ENCODE data around the gene PSMB10.

- TF ChIP-seq CTCF (conservative IDR thresholded peaks at IDR 0.05 in 1 of 2, IDR thresholded peaks at IDR 0.05 in 1 of 2; ENCODE audit: low read depth in 1 of 2, low read length in 2 of 2): no peak
- no peak for TF ChIP-seq EZH2 (IDR thresholded peaks at IDR 0.05; ENCODE audit: low read length, missing control alignments)
These were observed 393 bp upstream of the PSMB10 start for GRCh38 chr16:67936880-67937605.

Measured in fibroblast of lung (primary cell).